PC-3 (cell line): ENCODE measurements around the gene ABCD4.

ENCODE experiments used
- EZH2phosphoT487 ChIP-seq: fragments of 300-600 bp; sonication (generic); IDR thresholded peaks from 2 replicates; pipeline ENCODE4 v1.6.1; 2018; ENCODE audit warnings: mild to moderate bottlenecking, antibody characterized with exemption, low read length, borderline replicate concordance
- TF ChIP-seq, protein P1 (sequence below): fragments of 300-600 bp; sonication (generic); conservative IDR thresholded peaks from 2 replicates; pipeline ENCODE4 v1.5.1; 2017; ENCODE audit warnings: antibody characterized with exemption, low read depth, mild to moderate bottlenecking, low read length

DNA sequence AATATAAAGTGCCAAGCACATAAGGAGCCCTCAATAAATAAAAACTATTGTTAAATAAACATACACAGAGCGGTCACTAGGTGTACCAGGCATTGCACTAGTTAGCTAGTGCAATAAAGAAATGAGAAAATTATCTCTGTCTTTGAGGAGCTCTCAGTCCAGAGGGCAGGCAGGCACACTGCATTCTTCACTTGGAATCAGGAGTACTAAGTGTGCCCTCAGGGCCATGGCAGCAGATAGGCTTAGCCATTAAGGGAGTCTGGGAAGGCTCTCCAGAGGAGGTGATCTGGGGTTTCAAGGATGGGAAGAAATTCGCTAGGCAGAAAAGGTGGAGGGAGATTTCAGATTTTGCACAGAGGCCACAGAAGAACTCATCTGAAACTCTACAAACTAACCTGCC, 9.1 kb downstream of the ABCD4 start:
- TF ChIP-seq, protein P1, sequence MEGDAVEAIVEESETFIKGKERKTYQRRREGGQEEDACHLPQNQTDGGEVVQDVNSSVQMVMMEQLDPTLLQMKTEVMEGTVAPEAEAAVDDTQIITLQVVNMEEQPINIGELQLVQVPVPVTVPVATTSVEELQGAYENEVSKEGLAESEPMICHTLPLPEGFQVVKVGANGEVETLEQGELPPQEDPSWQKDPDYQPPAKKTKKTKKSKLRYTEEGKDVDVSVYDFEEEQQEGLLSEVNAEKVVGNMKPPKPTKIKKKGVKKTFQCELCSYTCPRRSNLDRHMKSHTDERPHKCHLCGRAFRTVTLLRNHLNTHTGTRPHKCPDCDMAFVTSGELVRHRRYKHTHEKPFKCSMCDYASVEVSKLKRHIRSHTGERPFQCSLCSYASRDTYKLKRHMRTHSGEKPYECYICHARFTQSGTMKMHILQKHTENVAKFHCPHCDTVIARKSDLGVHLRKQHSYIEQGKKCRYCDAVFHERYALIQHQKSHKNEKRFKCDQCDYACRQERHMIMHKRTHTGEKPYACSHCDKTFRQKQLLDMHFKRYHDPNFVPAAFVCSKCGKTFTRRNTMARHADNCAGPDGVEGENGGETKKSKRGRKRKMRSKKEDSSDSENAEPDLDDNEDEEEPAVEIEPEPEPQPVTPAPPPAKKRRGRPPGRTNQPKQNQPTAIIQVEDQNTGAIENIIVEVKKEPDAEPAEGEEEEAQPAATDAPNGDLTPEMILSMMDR, result no peak
- no peak for TF ChIP-seq EZH2phosphoT487
